Stomach (tissue), 9 donors: Measurements from ENCODE around the gene KRTAP10-1. TPM values are rescaled to one million over a fixed set of nuclear protein-coding genes. Genes with fewer than 3 reads are reported as not detected.

Source experiments
- DNase-seq, 2 donors: peaks; one replicate each; pipeline versions ENCODE4 v3.0.0 to v3.0.0-alpha.2; 2013 to 2019
- H3K27ac ChIP-seq, 5 donors: fragments of 200-600 bp in 4 of 5; sonication (generic) in 4 of 5; one replicate each; pipeline ENCODE4 v1.5.1; 2013 to 2019; ENCODE audit warnings: mild to moderate bottlenecking in 1 of 5, moderate library complexity in 1 of 5
- H3K27me3 ChIP-seq, 3 donors: fragments of 200-600 bp; sonication (generic); one replicate each; pipeline ENCODE4 v1.5.1; 2017 to 2019; ENCODE audit warnings: mixed run types in 1 of 3
- H3K36me3 ChIP-seq, 4 donors: fragments of 200-600 bp; sonication (generic); 1 replicate in 3 of 4; 2 replicates in 1 of 4; pipeline ENCODE4 v1.5.1; 2016 to 2019
- H3K4me1 ChIP-seq, 4 donors: fragments of 200-600 bp; sonication (generic); one replicate each; pipeline ENCODE4 v1.5.1; 2016 to 2019
- H3K4me3 ChIP-seq, 4 donors: fragments of 200-600 bp; sonication (generic) in 3 of 4; one replicate each; pipeline ENCODE4 v1.5.1; 2016 to 2019; ENCODE audit warnings: mild to moderate bottlenecking in 1 of 4
- H3K9me3 ChIP-seq, 4 donors: fragments of 200-600 bp; sonication (generic); one replicate each; pipeline ENCODE4 v1.5.1; 2016 to 2019
- EP300 ChIP-seq: sonication (generic); formaldehyde crosslinking; IDR thresholded peaks from one replicate; pipeline ENCODE4 v1.6.1; 2017; ENCODE audit warnings: antibody characterized with exemption
- POLR2A ChIP-seq, 4 donors: fragments of 450-650 bp; IDR thresholded peaks; one replicate each; pipeline ENCODE4 v1.6.1; 2016; ENCODE audit warnings: antibody characterized with exemption in 4 of 4, control low read depth in 2 of 4, mild to moderate bottlenecking in 1 of 4, moderate library complexity in 1 of 4
- POLR2AphosphoS5 ChIP-seq, 3 donors: sonication (generic); formaldehyde crosslinking; IDR thresholded peaks; one replicate each; pipeline ENCODE4 v1.6.1; 2016; ENCODE audit warnings: antibody characterized with exemption in 3 of 3
- WGBS, 5 donors: extraction: QIAGEN DNeasy Blood & Tissue Kit in 3 of 5; methylation state at CpG; one replicate each; pipeline versions ENCODE4 v1.1.5 to v1.1.7; 2013 to 2018; 5-methylcytosine and 5-hydroxymethylcytosine counted together
- intact Hi-C: fragments of 100-400 bp; cut with DNase I; formaldehyde crosslinking; loops from one replicate; pipeline ENCODE4 v1.15.1; 2023; ENCODE audit warnings: low total_unique reads
- polyA plus RNA-seq, 3 donors: library from polyadenylated mRNA; stranded (reverse); fragments of 200-250 nt; gene quantifications; one replicate each; pipeline ENCODE4 v1.2.3, GENCODE V29; 2013
- total RNA-seq, 5 donors: library from RNA; depleted of rRNA; stranded (reverse); fragments of >200 nt; gene quantifications; one replicate each; pipeline versions ENCODE4 v1.1.0 to v1.2.3, GENCODE V29; 2014 to 2016
- TF ChIP-seq, protein P1 (sequence below), 7 experiments: fragments of 450-650 bp in 4 of 7; fragments of 200-600 bp in 3 of 7; sonication (generic) in 3 of 7; IDR thresholded peaks; one replicate each; pipeline ENCODE4 v1.5.1; 2016 to 2019; ENCODE audit warnings: antibody characterized with exemption in 7 of 7, control low read depth in 2 of 7, mild to moderate bottlenecking in 1 of 7
- donor health status: healthy with polysubstance abuse.
- donor health status: Bipolar disorder and iron deficiency.
- donor health status: healthy.

KRTAP10-1 gene
- total and polyA plus RNA-seq, 8 donors: not detected

DNA sequence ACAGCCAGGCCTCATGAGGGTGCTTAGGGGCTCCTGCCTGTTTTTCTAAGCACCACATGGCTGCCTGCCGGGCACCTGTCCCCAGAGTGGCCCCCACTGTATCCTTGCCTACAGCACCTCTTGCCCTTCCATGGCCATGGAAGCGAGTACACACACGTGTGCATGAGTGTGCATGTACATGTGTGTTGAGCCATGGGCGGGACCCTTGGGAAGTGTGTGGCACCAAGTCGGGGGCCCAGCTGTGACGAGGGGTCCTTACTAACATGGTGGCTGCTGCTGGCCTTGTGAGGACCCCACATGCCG, 25.8 kb downstream of the KRTAP10-1 start:
- WGBS, 5 donors: 92 to 95% (median 93%) methylated on average over 4 to 7 of the region's 7 CpGs

DNA sequence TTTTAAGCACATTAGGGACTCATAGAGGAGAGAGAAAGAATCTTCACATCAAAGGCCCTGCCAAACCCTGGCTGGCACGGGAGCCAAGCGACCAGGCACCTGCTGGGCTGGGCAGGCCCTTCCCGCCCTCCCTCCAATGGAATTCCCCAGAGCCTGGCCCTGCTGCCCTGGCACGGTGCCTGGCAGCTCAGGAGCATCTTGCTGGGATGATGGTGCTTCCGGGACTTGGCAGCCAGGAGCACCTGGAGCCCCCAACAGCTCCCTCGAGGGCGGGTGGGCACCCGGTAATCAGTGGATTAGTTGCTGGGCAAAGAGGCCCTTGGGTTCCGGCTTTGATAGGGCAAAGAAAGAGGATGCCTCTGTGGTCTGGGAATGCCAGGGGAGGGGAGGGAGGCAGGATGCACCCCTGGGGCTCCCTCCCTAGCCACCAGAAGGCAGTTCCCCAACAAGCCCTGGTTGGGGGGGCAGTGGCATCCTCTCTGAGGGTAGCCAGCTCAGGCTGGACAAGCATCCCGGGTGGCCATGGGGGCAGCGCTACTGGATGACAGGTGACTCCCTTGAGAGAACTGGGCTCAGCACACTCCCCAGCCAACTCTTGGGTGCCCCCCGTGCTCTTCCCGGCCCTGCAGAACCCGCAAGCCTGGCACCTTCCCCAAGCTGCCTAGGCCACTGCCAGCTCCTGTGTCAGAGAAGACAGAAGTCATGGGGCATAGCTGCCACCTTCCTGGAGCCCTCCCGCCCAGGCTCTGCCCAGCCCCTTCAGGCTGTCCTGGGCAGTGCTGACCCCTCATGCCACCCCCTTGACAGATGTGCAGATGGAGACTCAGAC, 26.4 kb downstream of the KRTAP10-1 start:
- Histone ChIP-seq H3K27ac (no peak overlapping the region), H3K4me3 (no peak overlapping the region), H3K36me3 (no peaks in the 10 kb centered on the region), H3K27me3 (peaks cover 0 to 40% (median 5%) of the 10 kb centered on the region in 3 donors), H3K4me1 (peaks cover 7 to 15% (median 13%) of the 10 kb centered on the region in 4 donors), H3K9me3 (no peaks in the 10 kb centered on the region)
- WGBS, 5 donors: 53 to 78% (median 63%) methylated on average over 7 to 15 of the region's 15 CpGs
- no peak for DNase-seq
- intact Hi-C loops: loop anchor here (10.0 kb wide), 1 partner anchor 281 kb away; no protein-coding TSS in a partner anchor
- TF ChIP-seq, protein P1, sequence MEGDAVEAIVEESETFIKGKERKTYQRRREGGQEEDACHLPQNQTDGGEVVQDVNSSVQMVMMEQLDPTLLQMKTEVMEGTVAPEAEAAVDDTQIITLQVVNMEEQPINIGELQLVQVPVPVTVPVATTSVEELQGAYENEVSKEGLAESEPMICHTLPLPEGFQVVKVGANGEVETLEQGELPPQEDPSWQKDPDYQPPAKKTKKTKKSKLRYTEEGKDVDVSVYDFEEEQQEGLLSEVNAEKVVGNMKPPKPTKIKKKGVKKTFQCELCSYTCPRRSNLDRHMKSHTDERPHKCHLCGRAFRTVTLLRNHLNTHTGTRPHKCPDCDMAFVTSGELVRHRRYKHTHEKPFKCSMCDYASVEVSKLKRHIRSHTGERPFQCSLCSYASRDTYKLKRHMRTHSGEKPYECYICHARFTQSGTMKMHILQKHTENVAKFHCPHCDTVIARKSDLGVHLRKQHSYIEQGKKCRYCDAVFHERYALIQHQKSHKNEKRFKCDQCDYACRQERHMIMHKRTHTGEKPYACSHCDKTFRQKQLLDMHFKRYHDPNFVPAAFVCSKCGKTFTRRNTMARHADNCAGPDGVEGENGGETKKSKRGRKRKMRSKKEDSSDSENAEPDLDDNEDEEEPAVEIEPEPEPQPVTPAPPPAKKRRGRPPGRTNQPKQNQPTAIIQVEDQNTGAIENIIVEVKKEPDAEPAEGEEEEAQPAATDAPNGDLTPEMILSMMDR (IDR thresholded peaks at IDR 0.05): no peak
- no peak for TF ChIP-seq POLR2AphosphoS5 (IDR thresholded peaks at IDR 0.05)
- no peak for TF ChIP-seq EP300
- TF ChIP-seq POLR2A (IDR thresholded peaks at IDR 0.05): no peak

More for the DNA sequence above, 25.8 kb downstream of the KRTAP10-1 start:
- no peak for DNase-seq
- no peaks in the 10 kb centered on the region for H3K9me3 ChIP-seq
- no peak overlapping the region for H3K27ac ChIP-seq
- H3K4me3 ChIP-seq: no peak overlapping the region
- H3K27me3 ChIP-seq: peaks cover 0 to 35% (median 5%) of the 10 kb centered on the region in 3 donors
- intact Hi-C loops: loop anchor here (10.0 kb wide), 1 partner anchor 281 kb away; no protein-coding TSS in a partner anchor
- H3K4me1 ChIP-seq: peaks cover 7 to 15% (median 13%) of the 10 kb centered on the region in 4 donors
- TF ChIP-seq POLR2A (IDR thresholded peaks at IDR 0.05) (no peak), EP300 (no peak), POLR2AphosphoS5 (IDR thresholded peaks at IDR 0.05) (no peak)
- TF ChIP-seq, protein P1 (IDR thresholded peaks at IDR 0.05): no peak
- H3K36me3 ChIP-seq: no peaks in the 10 kb centered on the region

- no peak for DNase-seq
- Histone ChIP-seq H3K27me3 (peaks cover 0 to 49% (median 5%) of the 10 kb centered on the region in 3 donors), H3K27ac (no peak overlapping the region), H3K9me3 (no peaks in the 10 kb centered on the region), H3K36me3 (no peaks in the 10 kb centered on the region), H3K4me1 (peaks cover 7 to 15% (median 13%) of the 10 kb centered on the region in 4 donors), H3K4me3 (no peak overlapping the region)
- 70 to 73% (median 72%) methylated on average over 20 to 21 of the region's 21 CpGs for WGBS, 5 donors
- intact Hi-C loops: loop anchor here (10.0 kb wide), 1 partner anchor 282 kb away; no protein-coding TSS in a partner anchor
- TF ChIP-seq, protein P1 (IDR thresholded peaks at IDR 0.05): no peak
- TF ChIP-seq EP300 (no peak), POLR2AphosphoS5 (IDR thresholded peaks at IDR 0.05) (no peak), POLR2A (IDR thresholded peaks at IDR 0.05) (no peak)
Measured at GRCh38 chr21:44512496-44513388, 27.3 kb downstream of the KRTAP10-1 start.

- H3K4me3 ChIP-seq: no peak overlapping the region
- no peaks in the 10 kb centered on the region for H3K36me3 ChIP-seq
- no peak overlapping the region for H3K27ac ChIP-seq
- intact Hi-C loops: loop anchor here (10.0 kb wide), 1 partner anchor 283 kb away; no protein-coding TSS in a partner anchor
- H3K4me1 ChIP-seq: peaks cover 7 to 15% (median 13%) of the 10 kb centered on the region in 4 donors
- 71 to 81% (median 79%) methylated on average over 8 of the region's 8 CpGs for WGBS, 5 donors
- H3K27me3 ChIP-seq: peaks cover 0 to 55% (median 5%) of the 10 kb centered on the region in 3 donors
- DNase-seq: no peak
- TF ChIP-seq, protein P1 (IDR thresholded peaks at IDR 0.05): no peak
- H3K9me3 ChIP-seq: no peaks in the 10 kb centered on the region
Measured at GRCh38 chr21:44511938-44512275, 28.1 kb downstream of the KRTAP10-1 start.
